PC-3 (cell line): Measurements from ENCODE around the gene SLC6A7. TPM values are rescaled to one million over a fixed set of nuclear protein-coding genes. Genes with fewer than 3 reads are reported as not detected.

Source experiments
- ATAC-seq: fragments of 200-7000 bp; cut with Tn5 transposase; 2 replicates; pipeline ENCODE4 v1.9.1; 2020; ENCODE audit warnings: mild to moderate bottlenecking, moderate library complexity
- BruUV-seq: library from RNA; stranded (reverse); fragments of 400-500 nt; replicated peaks from 2 replicates; lab custom pipeline; 2021; lab: Mats Ljungman, UMichigan
- CTCF ChIA-PET: fragments of 300-600 bp; sonication (Branson Sonifier 250); formaldehyde crosslinking; loops from one replicate; lab custom pipeline; 2022; ENCODE audit warnings: antibody characterized with exemption; lab: Charles Lee
- POLR2A ChIA-PET: fragments of 300-600 bp; sonication (Branson Sonifier 250); formaldehyde crosslinking; loops from one replicate; lab custom pipeline; 2022; ENCODE audit warnings: antibody characterized with exemption; ENCODE audit not compliant: unreplicated experiment; lab: Charles Lee
- DNase-seq: peaks from one replicate; pipeline ENCODE4 v3.0.0-alpha.2; 2015
- H2AFZ ChIP-seq: fragments of 300-600 bp; sonication (generic); 2 replicates; pipeline ENCODE4 v1.6.0; 2016; ENCODE audit warnings: antibody characterized with exemption, low read length
- H3F3A ChIP-seq: fragments of 300-600 bp; sonication (generic); one replicate; pipeline ENCODE4 v1.6.0; 2017; ENCODE audit warnings: antibody characterized with exemption, low read length, control low read depth, mild to moderate bottlenecking; ENCODE audit not compliant: unreplicated experiment
- H3K27ac ChIP-seq: fragments of 300-600 bp; sonication (generic); 2 replicates; pipeline ENCODE4 v1.5.1; 2016; ENCODE audit warnings: mild to moderate bottlenecking, low read length
- H3K27me3 ChIP-seq: fragments of 300-600 bp; sonication (generic); 2 replicates; pipeline ENCODE4 v1.6.1; 2016; ENCODE audit warnings: low read length, mixed read lengths
- H3K36me3 ChIP-seq: fragments of 300-600 bp; sonication (generic); 2 replicates; pipeline ENCODE4 v1.6.1; 2016; ENCODE audit warnings: low read depth, mixed run types, low read length, mixed read lengths
- H3K4me1 ChIP-seq: fragments of 300-600 bp; sonication (generic); 2 replicates; pipeline ENCODE4 v1.5.1; 2016; ENCODE audit warnings: low read length; ENCODE audit not compliant: insufficient read depth
- H3K4me2 ChIP-seq: fragments of 300-600 bp; sonication (generic); 2 replicates; pipeline ENCODE4 v1.6.0; 2016; ENCODE audit warnings: low read length
- H3K4me3 ChIP-seq: fragments of 300-600 bp; sonication (generic); 2 replicates; pipeline ENCODE4 v1.5.1; 2016; ENCODE audit warnings: mild to moderate bottlenecking, low read length, mixed read lengths
- H3K79me2 ChIP-seq: fragments of 300-600 bp; sonication (generic); 2 replicates; pipeline ENCODE4 v1.6.1; 2017; ENCODE audit warnings: low read length, mixed read lengths
- H3K9ac ChIP-seq: fragments of 300-600 bp; sonication (generic); 2 replicates; pipeline ENCODE4 v1.6.0; 2016; ENCODE audit warnings: mild to moderate bottlenecking, low read length
- H3K9me2 ChIP-seq: fragments of 300-600 bp; sonication (generic); replicated peaks from 2 replicates; pipeline ENCODE4 v1.6.1; 2016; ENCODE audit warnings: mixed run types, low read length, mixed read lengths
- H3K9me3 ChIP-seq: fragments of 300-600 bp; sonication (generic); 2 replicates; pipeline ENCODE4 v1.6.1; 2016; ENCODE audit warnings: low read length, mixed read lengths
- H4K20me1 ChIP-seq: fragments of 300-600 bp; sonication (generic); 2 replicates; pipeline ENCODE4 v1.6.1; 2016; ENCODE audit warnings: low read length, mixed read lengths
- EZH2 ChIP-seq: fragments of 300-600 bp; sonication (generic); IDR thresholded peaks from one replicate; pipeline ENCODE4 v1.6.1; 2017; ENCODE audit warnings: antibody characterized with exemption, mild to moderate bottlenecking, low read length; ENCODE audit not compliant: unreplicated experiment
- EZH2phosphoT487 ChIP-seq: fragments of 300-600 bp; sonication (generic); IDR thresholded peaks from 2 replicates; pipeline ENCODE4 v1.6.1; 2018; ENCODE audit warnings: mild to moderate bottlenecking, antibody characterized with exemption, low read length, borderline replicate concordance
- intact Hi-C: fragments of 100-400 bp; cut with micrococcal nuclease; formaldehyde crosslinking; loops from 2 replicates; pipeline ENCODE4 v1.9.0; 2023
- total RNA-seq: library from RNA; depleted of rRNA; stranded (reverse); fragments of >200 nt; gene quantifications from 2 replicates; pipeline ENCODE4 v1.2.3, GENCODE V29; 2014
- TF ChIP-seq, protein P1 (sequence below): fragments of 300-600 bp; sonication (generic); conservative IDR thresholded peaks from 2 replicates; pipeline ENCODE4 v1.5.1; 2017; ENCODE audit warnings: antibody characterized with exemption, low read depth, mild to moderate bottlenecking, low read length

The SLC6A7 gene
- total RNA-seq, 1 experiment from 2014 or later: 0.29 TPM

DNA sequence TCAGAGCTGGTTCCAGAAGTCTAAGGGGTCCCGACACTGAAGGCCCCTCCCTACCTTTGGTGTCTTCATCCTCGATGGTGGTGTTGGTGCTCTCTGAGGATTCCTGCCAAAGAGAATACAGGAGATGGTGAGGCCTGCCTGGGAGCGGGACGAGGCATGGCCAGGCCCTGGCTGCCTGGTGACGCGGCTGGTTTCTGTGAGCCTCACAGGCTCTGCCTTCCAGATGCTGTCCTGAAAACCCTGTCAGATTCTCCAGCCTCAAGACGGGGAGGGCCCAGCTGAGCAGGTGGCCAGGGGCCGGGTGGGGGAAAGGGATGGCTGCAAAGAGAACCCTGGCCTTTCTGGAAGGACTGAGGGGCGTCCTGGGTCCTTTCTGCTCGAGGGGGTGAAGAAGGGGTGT is 48.8 kb downstream of the SLC6A7 start:
- Histone ChIP-seq H3K4me2 (no peak overlapping the region), H3K4me1 (no peaks in the 10 kb centered on the region), H3K36me3 (no peaks in the 10 kb centered on the region), H3K9me3 (no peaks in the 10 kb centered on the region), H3K79me2 (no peaks in the 10 kb centered on the region), H3K27ac (no peak overlapping the region), H3K9ac (no peak overlapping the region), H3F3A (no peaks in the 10 kb centered on the region), H3K9me2 (no peaks in the 10 kb centered on the region), H3K27me3 (no peaks in the 10 kb centered on the region), H3K4me3 (no peak overlapping the region), H4K20me1 (no peaks in the 10 kb centered on the region), H2AFZ (no peak overlapping the region)
- intact Hi-C loops: no loop called here
- ChIA-PET CTCF (no interaction called here), POLR2A (no interaction called here)
- ATAC-seq (no peak), DNase-seq (no peak)
- no TSS peak for BruUV-seq
- no peak for TF ChIP-seq EZH2phosphoT487
- TF ChIP-seq, protein P1, sequence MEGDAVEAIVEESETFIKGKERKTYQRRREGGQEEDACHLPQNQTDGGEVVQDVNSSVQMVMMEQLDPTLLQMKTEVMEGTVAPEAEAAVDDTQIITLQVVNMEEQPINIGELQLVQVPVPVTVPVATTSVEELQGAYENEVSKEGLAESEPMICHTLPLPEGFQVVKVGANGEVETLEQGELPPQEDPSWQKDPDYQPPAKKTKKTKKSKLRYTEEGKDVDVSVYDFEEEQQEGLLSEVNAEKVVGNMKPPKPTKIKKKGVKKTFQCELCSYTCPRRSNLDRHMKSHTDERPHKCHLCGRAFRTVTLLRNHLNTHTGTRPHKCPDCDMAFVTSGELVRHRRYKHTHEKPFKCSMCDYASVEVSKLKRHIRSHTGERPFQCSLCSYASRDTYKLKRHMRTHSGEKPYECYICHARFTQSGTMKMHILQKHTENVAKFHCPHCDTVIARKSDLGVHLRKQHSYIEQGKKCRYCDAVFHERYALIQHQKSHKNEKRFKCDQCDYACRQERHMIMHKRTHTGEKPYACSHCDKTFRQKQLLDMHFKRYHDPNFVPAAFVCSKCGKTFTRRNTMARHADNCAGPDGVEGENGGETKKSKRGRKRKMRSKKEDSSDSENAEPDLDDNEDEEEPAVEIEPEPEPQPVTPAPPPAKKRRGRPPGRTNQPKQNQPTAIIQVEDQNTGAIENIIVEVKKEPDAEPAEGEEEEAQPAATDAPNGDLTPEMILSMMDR: no peak

DNA sequence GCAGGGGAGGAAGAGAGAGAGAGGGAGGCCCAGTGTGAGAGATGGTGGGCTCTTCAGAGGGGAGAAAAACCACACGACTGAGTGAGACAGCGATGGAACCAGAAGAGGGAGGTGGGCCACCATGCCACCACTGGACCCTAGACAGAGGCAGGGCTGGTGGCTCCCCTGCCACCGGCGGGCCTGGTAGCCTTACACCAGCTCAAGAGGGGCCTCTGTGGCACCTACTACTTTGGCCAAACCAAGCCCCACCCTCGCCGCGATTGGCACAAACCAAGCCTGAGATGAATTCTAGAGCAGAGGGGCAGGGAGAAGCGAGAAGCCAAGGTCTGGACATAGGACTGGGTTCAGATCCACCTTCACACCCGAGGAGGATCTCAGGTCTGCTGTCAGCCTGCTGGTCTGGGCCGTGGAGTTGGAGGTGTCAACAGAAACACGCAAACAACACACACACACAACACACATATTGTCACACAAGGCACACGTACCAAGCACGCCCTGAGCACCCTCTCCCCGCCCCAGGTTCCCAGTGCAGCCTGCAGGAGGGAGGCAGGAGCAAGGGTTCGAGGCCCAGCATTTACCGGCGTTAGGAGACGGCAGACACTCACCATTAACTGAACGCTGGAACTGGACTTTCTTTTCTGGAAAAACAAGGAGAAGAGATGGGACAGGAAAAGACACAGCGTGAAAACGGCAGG is 49.4 kb downstream of the SLC6A7 start:
- no peak overlapping the region for H3K9ac ChIP-seq
- no TSS peak for BruUV-seq
- TF ChIP-seq EZH2phosphoT487 (no peak), EZH2 (no peak)
- TF ChIP-seq, protein P1: no peak
- H3K9me2 ChIP-seq: no peaks in the 10 kb centered on the region
- no peaks in the 10 kb centered on the region for H3K9me3 ChIP-seq
- H2AFZ ChIP-seq: no peak overlapping the region
- intact Hi-C loops: no loop called here
- H3K4me2 ChIP-seq: no peak overlapping the region
- no peaks in the 10 kb centered on the region for H3K4me1 ChIP-seq
- H3K4me3 ChIP-seq: no peak overlapping the region
- H3F3A ChIP-seq: no peaks in the 10 kb centered on the region
- no peaks in the 10 kb centered on the region for H3K36me3 ChIP-seq
- ChIA-PET POLR2A (no interaction called here), CTCF (no interaction called here)
- H4K20me1 ChIP-seq: no peaks in the 10 kb centered on the region
- ATAC-seq: no peak
- H3K79me2 ChIP-seq: no peaks in the 10 kb centered on the region
- no peaks in the 10 kb centered on the region for H3K27me3 ChIP-seq
- no peak overlapping the region for H3K27ac ChIP-seq
- no peak for DNase-seq

DNA sequence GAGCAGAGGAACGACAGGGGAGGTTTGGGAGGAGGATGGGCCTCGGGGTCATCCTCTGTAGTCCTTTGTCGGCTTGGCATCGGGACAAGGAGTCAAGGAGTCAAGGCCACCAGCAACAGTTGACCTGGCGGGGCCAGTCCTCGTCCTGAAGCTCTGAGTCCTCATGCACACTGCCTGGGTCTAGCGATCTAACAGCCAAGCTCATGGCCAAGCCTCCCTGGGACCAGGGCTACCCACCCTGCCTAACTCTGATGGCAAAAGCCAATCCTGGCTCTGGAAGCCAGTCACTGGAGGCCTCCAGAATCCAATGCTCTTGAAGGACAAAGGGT is 49.9 kb downstream of the SLC6A7 start:
- H3F3A ChIP-seq: no peaks in the 10 kb centered on the region
- ChIA-PET CTCF (no interaction called here), POLR2A (no interaction called here)
- no peak overlapping the region for H3K4me3 ChIP-seq
- no peak for ATAC-seq
- no peaks in the 10 kb centered on the region for H3K79me2 ChIP-seq
- H2AFZ ChIP-seq: no peak overlapping the region
- TF ChIP-seq, protein P1: no peak
- TF ChIP-seq EZH2phosphoT487: no peak
- no peak for TF ChIP-seq EZH2
- no peaks in the 10 kb centered on the region for H3K4me1 ChIP-seq
- no peak overlapping the region for H3K27ac ChIP-seq
- H4K20me1 ChIP-seq: no peaks in the 10 kb centered on the region
- no peaks in the 10 kb centered on the region for H3K27me3 ChIP-seq
- no peaks in the 10 kb centered on the region for H3K9me2 ChIP-seq
- H3K9ac ChIP-seq: no peak overlapping the region
- H3K4me2 ChIP-seq: no peak overlapping the region
- no peaks in the 10 kb centered on the region for H3K9me3 ChIP-seq
- DNase-seq: no peak
- H3K36me3 ChIP-seq: no peaks in the 10 kb centered on the region
- intact Hi-C loops: no loop called here
- no TSS peak for BruUV-seq
